ENCODE measurements around the gene LIN37.

- TF ChIP-seq CTCF (IDR thresholded peaks at IDR 0.05; ENCODE audit: extremely low read depth in 1 of 2, insufficient read depth in 1 of 2, low read depth in 1 of 2, low read length in 2 of 2) (no peak), POLR2A (IDR thresholded peaks at IDR 0.05; ENCODE audit: low read depth, low read length) (no peak), MYC (IDR thresholded peaks at IDR 0.05; ENCODE audit: low read depth, low read length) (no peak), POLR2AphosphoS5 (IDR thresholded peaks at IDR 0.05; ENCODE audit: insufficient read depth, low read depth, low read length) (no peak)
Measured at GRCh38 chr19:35731779-35732405, 16.5 kb upstream of the LIN37 start.

Data from endothelial cell of umbilical vein (primary cell).